ENCODE measurements around the gene TNS1. TPM values are rescaled to one million over a fixed set of nuclear protein-coding genes. Genes with fewer than 3 reads are reported as not detected.
A peak's percentile ranks its signal among the peaks of the same experiment; 100 is the strongest.

TNS1 gene
- total RNA-seq, 6 experiments from 2014 or later: 113 to 139 (median 126) TPM

- DNase-seq: peak; percentile 64
- no peaks in the 10 kb centered on the region for H3K36me3 Mint-ChIP-seq (ENCODE audit: low read depth)
- no peak for TF ChIP-seq CTCF (IDR thresholded peaks at IDR 0.05)
- H3K4me3 Mint-ChIP-seq: peak overlapping the region; percentile 53
- peaks cover 1% of the 10 kb centered on the region; the same call in 1 of the 2 replicates for H3K27me3 Mint-ChIP-seq (ENCODE audit: insufficient read depth)
- H3K4me1 Mint-ChIP-seq (ENCODE audit: low read depth): peaks cover 81% of the 10 kb centered on the region
- H3K27ac Mint-ChIP-seq: peak overlapping the region; percentile 83
- no peaks in the 10 kb centered on the region for H3K9me3 Mint-ChIP-seq
Measured at GRCh38 chr2:218006741-218007140, 3.9 kb upstream of the TNS1 start.

GRCh38 chr2:218005486-218005885 lies 2.7 kb upstream of the TNS1 start:
- H3K36me3 Mint-ChIP-seq (ENCODE audit: low read depth): 0 out of 2 replicates have a peak, but pooled peaks cover under 1% of the 10 kb centered on the region
- H3K27ac Mint-ChIP-seq: peak overlapping the region; percentile 83
- peaks cover 1% of the 10 kb centered on the region for H3K27me3 Mint-ChIP-seq (ENCODE audit: insufficient read depth)
- H3K9me3 Mint-ChIP-seq: no peaks in the 10 kb centered on the region
- DNase-seq: no peak
- peaks cover 85% of the 10 kb centered on the region for H3K4me1 Mint-ChIP-seq (ENCODE audit: low read depth)
- H3K4me3 Mint-ChIP-seq: no peak overlapping the region
- no peak for TF ChIP-seq CTCF (IDR thresholded peaks at IDR 0.05)

- Mint-ChIP-seq H3K27ac (peak overlapping the region; percentile 83), H3K27me3 (ENCODE audit: insufficient read depth) (peaks cover 1% of the 10 kb centered on the region), H3K4me3 (no peak overlapping the region; the same call in 1 of the 2 replicates), H3K4me1 (ENCODE audit: low read depth) (peaks cover 90% of the 10 kb centered on the region), H3K9me3 (no peaks in the 10 kb centered on the region), H3K36me3 (ENCODE audit: low read depth) (peaks cover 4% of the 10 kb centered on the region; the same call in 1 of the 2 replicates)
- peak; percentile 42 for DNase-seq
- TF ChIP-seq CTCF (IDR thresholded peaks at IDR 0.05): no peak
Measured at GRCh38 chr2:218005028-218005427, 2.2 kb upstream of the TNS1 start.

GRCh38 chr2:218003981-218004419 lies 1.2 kb upstream of the TNS1 start:
- Mint-ChIP-seq H3K9me3 (no peaks in the 10 kb centered on the region), H3K4me3 (peak overlapping the region; percentile 90), H3K4me1 (ENCODE audit: low read depth) (peaks cover 92% of the 10 kb centered on the region), H3K27ac (peak overlapping the region; percentile 83), H3K27me3 (ENCODE audit: insufficient read depth) (peaks cover 1% of the 10 kb centered on the region), H3K36me3 (ENCODE audit: low read depth) (peaks cover 4% of the 10 kb centered on the region; the same call in 1 of the 2 replicates)
- no peak for TF ChIP-seq CTCF (IDR thresholded peaks at IDR 0.05)
- peak; percentile 93 for DNase-seq

- H3K4me1 Mint-ChIP-seq (ENCODE audit: low read depth): peaks cover 92% of the 10 kb centered on the region
- no peak for DNase-seq
- H3K9me3 Mint-ChIP-seq: no peaks in the 10 kb centered on the region
- TF ChIP-seq CTCF (IDR thresholded peaks at IDR 0.05): no peak
- H3K27ac Mint-ChIP-seq: peak overlapping the region; percentile 83
- peaks cover 7% of the 10 kb centered on the region for H3K36me3 Mint-ChIP-seq (ENCODE audit: low read depth)
- H3K27me3 Mint-ChIP-seq (ENCODE audit: insufficient read depth): peaks cover 1% of the 10 kb centered on the region
- peak overlapping the region; percentile 90 for H3K4me3 Mint-ChIP-seq
Measured at GRCh38 chr2:218003281-218003944, 618 bp upstream of the TNS1 start.

Measured in HFFc6 (cell line).